Activated effector memory CD4-positive, alpha-beta T cell treated with Interleukin-2 at 50 U/mL for 16 hours (primary cell): ENCODE measurements around the gene CCDC93.
"Not testable (repeated sequence)": the region's sequence is repeated elsewhere in the genome, so short reads cannot be mapped to it uniquely, and the experiment has no call there.

Source experiments
- DNase-seq: peaks from one replicate; pipeline ENCODE4 v3.0.0-alpha.2; 2020

Gene CCDC93

GRCh38 chr2:117952228-117952627, 61.6 kb downstream of the CCDC93 start:
- DNase-seq: no peak

- DNase-seq: no peak
Measured at GRCh38 chr2:117949806-117950205, 64.1 kb downstream of the CCDC93 start.

GRCh38 chr2:117948615-117949014, 65.3 kb downstream of the CCDC93 start:
- DNase-seq: no peak

GRCh38 chr2:117945296-117945695, 68.6 kb downstream of the CCDC93 start:
- no peak for DNase-seq

- DNase-seq: no peak
Measured at GRCh38 chr2:117944816-117945215, 69.1 kb downstream of the CCDC93 start.

- DNase-seq: no peak
Measured at GRCh38 chr2:117943013-117943672, 70.7 kb downstream of the CCDC93 start.

- no peak for DNase-seq
Measured at GRCh38 chr2:117942551-117942950, 71.3 kb downstream of the CCDC93 start.

GRCh38 chr2:117941693-117942092, 72.2 kb downstream of the CCDC93 start:
- no peak for DNase-seq

GRCh38 chr2:117940436-117940835, 73.4 kb downstream of the CCDC93 start:
- no peak for DNase-seq

- no peak for DNase-seq
Measured at GRCh38 chr2:117938611-117939010, 75.3 kb downstream of the CCDC93 start.

GRCh38 chr2:117936871-117937428, 76.9 kb downstream of the CCDC93 start:
- no peak for DNase-seq

GRCh38 chr2:117935954-117936353, 77.9 kb downstream of the CCDC93 start:
- no peak for DNase-seq

- DNase-seq: no peak
Measured at GRCh38 chr2:117935456-117935855, 78.4 kb downstream of the CCDC93 start.

GRCh38 chr2:117933884-117934354, 80.0 kb downstream of the CCDC93 start:
- no peak for DNase-seq

- no peak for DNase-seq
Measured at GRCh38 chr2:117931978-117932377, 81.9 kb downstream of the CCDC93 start.

- no peak for DNase-seq
Measured at GRCh38 chr2:117931266-117931665, 82.6 kb downstream of the CCDC93 start.

- DNase-seq: no peak
Measured at GRCh38 chr2:117930775-117931174, 83.1 kb downstream of the CCDC93 start.

- DNase-seq: not testable (repeated sequence)
Measured at GRCh38 chr2:117923471-117923870, 90.4 kb downstream of the CCDC93 start.

- DNase-seq: no peak
Measured at GRCh38 chr2:117921520-117921919, 92.3 kb downstream of the CCDC93 start.

- no peak for DNase-seq
Measured at GRCh38 chr2:117918608-117919007, 95.3 kb downstream of the CCDC93 start.

GRCh38 chr2:117917223-117917917, 96.5 kb downstream of the CCDC93 start:
- no peak for DNase-seq

- no peak for DNase-seq
Measured at GRCh38 chr2:117902933-117903332, 110.9 kb downstream of the CCDC93 start.

GRCh38 chr2:117888897-117889296, 125.0 kb downstream of the CCDC93 start:
- no peak for DNase-seq

- no peak for DNase-seq
Measured at GRCh38 chr2:117885308-117885707, 128.6 kb downstream of the CCDC93 start.
